HCT116 (cell line): ENCODE measurements around the gene TOX2. TPM values are rescaled to one million over a fixed set of nuclear protein-coding genes. Genes with fewer than 3 reads are reported as not detected.

Source experiments
- ATAC-seq: fragments of 200-7000 bp; cut with Tn5 transposase; 2 replicates; pipeline ENCODE4 v1.9.1; 2020; ENCODE audit warnings: mild to moderate bottlenecking, moderate library complexity
- BruUV-seq: library from RNA; stranded (reverse); fragments of 400-500 nt; replicated peaks from 2 replicates; lab custom pipeline; 2021; lab: Mats Ljungman, UMichigan
- CTCF ChIA-PET: fragments of 300-600 bp; sonication (Branson Sonifier 250); formaldehyde crosslinking; loops from one replicate; lab custom pipeline; 2021; ENCODE audit warnings: antibody characterized with exemption; lab: Charles Lee
- POLR2A ChIA-PET: fragments of 300-600, 350-600 bp; sonication (Branson Sonifier 250); formaldehyde crosslinking; loops from one replicate; lab custom pipeline; 2021; ENCODE audit warnings: antibody characterized with exemption; lab: Charles Lee
- RAD21 ChIA-PET, 2 experiments: fragments of 300-600 bp; sonication (Branson Sonifier 250); formaldehyde crosslinking; loops; one replicate each; lab custom pipeline; 2023; ENCODE audit warnings: low total read pairs in 2 of 2; ENCODE audit not compliant: uncharacterized antibody in 2 of 2, unreplicated experiment in 2 of 2, low non-redundant PET in 1 of 2; lab: Charles Lee
- DNase-seq: peaks from one replicate; pipeline ENCODE4 v3.0.0-alpha.2; 2010; ENCODE audit warnings: low read depth, low spot score
- H2AFZ ChIP-seq: fragments of 200-600 bp; shearing (Covaris generic), sonication (generic); 2 replicates; pipeline ENCODE4 v1.6.1; 2017; ENCODE audit warnings: low read depth, mixed run types, mixed read lengths, antibody characterized with exemption, low read length; ENCODE audit not compliant: poor library complexity, severe bottlenecking
- H3K27ac ChIP-seq: 2 replicates; pipeline ENCODE4 v1.5.1; 2012; ENCODE audit warnings: low read depth, low read length
- H3K27me3 ChIP-seq: fragments of 200-600 bp; sonication (generic); 2 replicates; pipeline ENCODE4 v1.6.1; 2016; ENCODE audit warnings: mixed run types, low read length, mixed read lengths; ENCODE audit not compliant: insufficient read depth
- H3K36me3 ChIP-seq, 2 experiments: fragments of 200-500 bp in 1 of 2; fragments of 200-600 bp in 1 of 2; sonication (Bioruptor generic) in 1 of 2; sonication (generic) in 1 of 2; 2 replicates each; pipeline versions ENCODE4 v1.5.1 to v1.6.1; 2014 to 2016; ENCODE audit warnings: low read length in 2 of 2, inconsistent platforms in 1 of 2, mixed read lengths in 1 of 2, mixed run types in 1 of 2; ENCODE audit not compliant: insufficient read depth in 2 of 2, control insufficient read depth in 1 of 2
- H3K4me1 ChIP-seq, 2 experiments: fragments of 200-600 bp in 1 of 2; sonication (generic) in 1 of 2; 2 replicates each; pipeline versions ENCODE4 v1.5.1 to v1.6.1; 2012 to 2017; ENCODE audit warnings: low read length in 2 of 2, inconsistent platforms in 1 of 2, mild to moderate bottlenecking in 1 of 2, mixed read lengths in 1 of 2, mixed run types in 1 of 2, moderate library complexity in 1 of 2; ENCODE audit not compliant: insufficient read depth in 2 of 2, control insufficient read depth in 1 of 2
- H3K4me2 ChIP-seq: fragments of 200-600 bp; sonication (generic); 2 replicates; pipeline ENCODE4 v1.6.1; 2017; ENCODE audit warnings: mixed run types, low read length, mixed read lengths
- H3K4me3 ChIP-seq, 2 experiments: fragments of 200-600 bp in 1 of 2; sonication (generic) in 1 of 2; replicated peaks in 1 of 2; 2 replicates each; pipeline ENCODE4 v1.5.1; 2011 to 2016; ENCODE audit warnings: low read length in 2 of 2, control low read depth in 1 of 2, low read depth in 1 of 2, mild to moderate bottlenecking in 1 of 2, mixed read lengths in 1 of 2, mixed run types in 1 of 2
- H3K79me2 ChIP-seq: fragments of 200-600 bp; sonication (generic); 2 replicates; pipeline ENCODE4 v1.6.1; 2017; ENCODE audit warnings: mild to moderate bottlenecking, mixed run types, low read length, moderate library complexity, mixed read lengths; ENCODE audit not compliant: insufficient read depth
- H3K9ac ChIP-seq: fragments of 200-600 bp; sonication (generic); 2 replicates; pipeline ENCODE4 v1.6.1; 2016; ENCODE audit warnings: low read length, mixed read lengths
- H3K9me2 ChIP-seq: fragments of 200-600 bp; sonication (generic), shearing (Covaris generic); 2 replicates; pipeline ENCODE4 v1.6.1; 2017; ENCODE audit warnings: mixed run types, mild to moderate bottlenecking, moderate library complexity; ENCODE audit not compliant: insufficient read depth
- H3K9me3 ChIP-seq, 2 experiments: fragments of 200-500 bp in 1 of 2; fragments of 200-600 bp in 1 of 2; sonication (Bioruptor generic) in 1 of 2; sonication (generic) in 1 of 2; 2 replicates each; pipeline ENCODE4 v1.6.1; 2014 to 2017; ENCODE audit warnings: low read length in 2 of 2, mixed read lengths in 2 of 2, inconsistent platforms in 1 of 2, low read depth in 1 of 2, mild to moderate bottlenecking in 1 of 2, mixed run types in 1 of 2, moderate library complexity in 1 of 2; ENCODE audit not compliant: control insufficient read depth in 1 of 2, insufficient read depth in 1 of 2
- H4K20me1 ChIP-seq: fragments of 200-600 bp; sonication (generic), shearing (Covaris generic); 2 replicates; pipeline ENCODE4 v1.6.1; 2017; ENCODE audit warnings: mixed run types, mild to moderate bottlenecking, moderate library complexity; ENCODE audit not compliant: insufficient read depth
- ATF3 ChIP-seq: IDR thresholded peaks from 2 replicates; pipeline ENCODE4 v1.6.1; 2012
- EZH2 ChIP-seq: fragments of 200-600 bp; sonication (generic); IDR thresholded peaks from 2 replicates; pipeline ENCODE4 v1.6.1; 2017; ENCODE audit warnings: antibody characterized with exemption, mixed run types
- POLR2A ChIP-seq: IDR thresholded peaks from 2 replicates; pipeline ENCODE4 v1.7.0; 2011; ENCODE audit warnings: borderline replicate concordance; ENCODE audit not compliant: insufficient read depth, insufficient read length; ENCODE audit errors: extremely low read depth
- SP1 ChIP-seq: IDR thresholded peaks from 2 replicates; pipeline ENCODE4 v1.6.1; 2012; ENCODE audit warnings: low read depth
- SRF ChIP-seq: IDR thresholded peaks from 2 replicates; pipeline ENCODE4 v1.6.1; 2012; ENCODE audit warnings: low read depth
- TCF7L2 ChIP-seq: IDR thresholded peaks from 2 replicates; pipeline ENCODE4 v1.7.0; 2011; ENCODE audit warnings: borderline replicate concordance, inconsistent platforms; ENCODE audit not compliant: insufficient read depth, insufficient read length; ENCODE audit errors: extremely low read depth
- YY1 ChIP-seq: IDR thresholded peaks from 2 replicates; pipeline ENCODE4 v1.6.1; 2011; ENCODE audit warnings: low read length, low read depth, moderate library complexity, mild to moderate bottlenecking; ENCODE audit not compliant: insufficient replicate concordance; ENCODE audit errors: extremely low read depth
- ZBTB33 ChIP-seq: IDR thresholded peaks from 2 replicates; pipeline ENCODE4 v1.6.1; 2011; ENCODE audit warnings: mild to moderate bottlenecking, low read length, moderate library complexity; ENCODE audit not compliant: insufficient replicate concordance; ENCODE audit errors: extremely low read depth
- ZFX ChIP-seq: fragments of 450-650 bp; IDR thresholded peaks from 2 replicates; pipeline ENCODE4 v1.6.1; 2017
- intact Hi-C: fragments of 100-400 bp; cut with micrococcal nuclease; formaldehyde crosslinking; loops from 2 replicates; pipeline ENCODE4 v1.10.0; 2022
- total RNA-seq: library from RNA; stranded (reverse); gene quantifications from one replicate; pipeline ENCODE4 v1.2.1, GENCODE V29; 2021; ENCODE audit not compliant: unreplicated experiment

Gene TOX2
- total RNA-seq, 1 experiment from 2014 or later: 39.6 TPM

- DNase-seq (no peak), ATAC-seq (no peak)
- ChIA-PET RAD21 (no interaction called here), POLR2A (no interaction called here), CTCF (no interaction called here)
- Histone ChIP-seq H4K20me1 (no peaks in the 10 kb centered on the region), H3K9me2 (no peaks in the 10 kb centered on the region), H3K4me2 (no peak overlapping the region), H3K36me3 (no peaks in the 10 kb centered on the region), H3K27ac (no peak overlapping the region), H3K9ac (no peak overlapping the region), H3K4me1 (no peaks in the 10 kb centered on the region), H3K4me3 (no peak overlapping the region), H2AFZ (no peak overlapping the region), H3K27me3 (no peaks in the 10 kb centered on the region), H3K79me2 (no peaks in the 10 kb centered on the region), H3K9me3 (no peaks in the 10 kb centered on the region)
- no TSS peak for BruUV-seq
- TF ChIP-seq POLR2A (no peak), TCF7L2 (no peak), SP1 (no peak), EZH2 (no peak), ZFX (no peak), ZBTB33 (no peak), YY1 (no peak), SRF (no peak), ATF3 (no peak)
- intact Hi-C loops: no loop called here
Measured at GRCh38 chr20:44065401-44066340, 151.0 kb downstream of the TOX2 start.
